GM19239 (cell line): ENCODE results near the gene APOL1.
"Not testable (repeated sequence)": the region's sequence is repeated elsewhere in the genome, so short reads cannot be mapped to it uniquely, and the experiment has no call there.

Source experiments
- DNase-seq: peaks from one replicate; pipeline ENCODE4 v3.0.0; 2011; ENCODE audit warnings: low spot score; ENCODE audit not compliant: insufficient read length
- FAIRE-seq: peaks from 2 replicates; lab custom pipeline; 2011; peaks lifted over from hg19 to GRCh38; lab: Jason Lieb, UNC

APOL1 gene

DNA sequence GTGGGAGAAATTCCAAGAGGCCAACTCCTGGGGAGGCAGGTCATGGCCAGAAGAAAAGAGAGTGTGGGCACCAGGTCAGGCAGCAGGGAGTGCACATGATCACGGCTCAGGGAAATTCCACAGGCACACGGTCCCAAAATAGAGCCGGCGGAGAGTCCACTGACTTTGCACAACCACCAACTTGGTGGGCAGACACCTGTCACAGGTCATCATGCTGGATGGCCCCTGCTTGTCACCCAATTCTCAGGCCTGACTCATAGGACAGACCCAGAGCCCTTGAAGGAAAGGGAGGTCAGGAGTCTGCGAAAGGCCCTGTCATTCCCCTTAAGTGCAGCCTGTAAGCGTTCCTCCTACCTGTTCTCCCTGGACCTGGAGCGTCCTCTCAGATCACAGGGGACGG lies 29.4 kb upstream of the APOL1 start:
- no peak for DNase-seq
- no peak for FAIRE-seq

DNA sequence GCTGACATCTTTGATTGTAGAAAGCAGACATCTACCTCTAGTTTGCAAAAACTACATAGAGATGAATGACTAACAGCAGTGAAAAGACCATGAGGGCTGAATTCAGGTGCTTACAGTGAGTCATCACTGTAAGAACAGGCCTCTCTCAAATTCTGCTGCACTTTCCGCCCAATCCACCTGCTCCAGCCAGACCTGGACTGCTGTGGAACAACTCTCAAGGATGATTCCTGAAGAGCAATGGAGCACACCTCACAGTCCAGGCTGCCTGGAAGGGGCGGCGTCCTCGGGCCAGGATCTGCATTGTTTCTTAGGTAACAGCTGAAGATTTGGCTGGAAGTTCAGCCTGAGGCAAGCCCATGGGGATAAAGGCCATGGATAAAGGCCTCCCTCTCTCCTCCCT lies 28.7 kb upstream of the APOL1 start:
- DNase-seq (no peak), FAIRE-seq (no peak)

DNA sequence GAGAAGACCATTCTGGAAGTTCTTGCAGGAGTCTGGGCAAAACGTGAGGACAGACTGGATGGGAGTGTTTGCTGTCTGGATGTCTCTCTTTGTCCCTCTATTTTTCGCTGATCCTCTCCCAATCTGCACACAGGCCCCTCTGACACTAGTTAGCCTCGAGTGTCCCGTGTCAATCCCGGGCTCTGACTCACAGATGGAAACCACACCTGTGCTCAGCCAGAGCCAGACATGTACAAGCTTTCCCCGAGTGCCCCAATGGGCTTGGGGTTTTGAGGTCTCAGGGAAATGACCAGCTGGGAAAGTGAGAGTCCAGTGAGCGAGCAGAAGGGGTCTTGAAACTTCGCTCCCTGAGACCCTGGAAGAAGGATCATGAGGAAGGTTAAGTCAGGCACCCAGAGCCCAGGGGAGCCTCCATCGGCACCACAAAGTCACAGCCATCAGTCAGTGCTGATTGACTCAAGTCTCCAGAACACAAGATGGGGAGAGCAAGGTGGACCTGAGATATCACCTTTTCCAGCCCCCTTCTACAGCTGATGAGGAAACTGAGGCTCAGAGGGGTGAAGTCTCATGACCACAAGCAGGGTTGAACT lies 27.5 kb upstream of the APOL1 start:
- no peak for DNase-seq

DNA sequence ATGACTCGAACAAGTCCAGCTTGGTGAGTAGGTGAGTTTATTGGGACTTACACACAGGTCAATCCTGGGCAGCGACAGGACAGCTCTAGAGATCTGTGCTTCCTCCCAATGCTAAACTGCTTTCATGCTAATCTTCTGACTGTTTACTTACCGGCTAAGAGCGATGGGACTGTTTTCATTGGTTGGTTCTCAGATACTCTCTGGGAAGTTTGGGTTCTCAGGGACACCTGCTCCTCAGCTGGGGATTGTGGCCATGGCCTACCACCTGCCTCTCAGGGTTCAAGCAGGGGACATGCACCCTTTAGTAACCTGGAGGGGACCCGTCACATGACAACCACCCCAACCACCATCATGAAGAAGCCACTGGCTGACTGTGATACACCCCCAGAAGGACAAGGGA lies 26.7 kb upstream of the APOL1 start:
- DNase-seq (no peak), FAIRE-seq (no peak)

More for the DNA sequence above, 27.5 kb upstream of the APOL1 start:
- FAIRE-seq = no peak

DNA sequence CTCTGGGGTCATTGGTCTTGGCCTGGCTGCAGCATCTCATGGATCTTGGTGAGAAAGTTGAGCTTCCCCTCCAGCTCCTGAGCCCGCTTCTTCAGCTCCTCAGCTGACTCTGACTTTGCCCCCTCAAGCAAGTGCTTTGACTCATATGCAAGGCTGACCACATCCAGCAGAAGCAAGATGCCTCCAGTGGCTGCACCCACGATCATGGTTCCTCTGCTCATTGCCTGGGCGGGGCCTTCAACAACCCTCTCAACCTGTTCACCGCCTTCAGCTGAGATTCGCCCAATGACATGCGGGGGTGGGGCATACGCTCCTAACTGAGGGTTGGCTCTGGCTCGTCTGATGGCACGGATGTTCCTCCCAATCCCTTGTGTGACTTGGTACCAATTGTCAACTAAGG lies 25.5 kb upstream of the APOL1 start:
- DNase-seq = no peak
- FAIRE-seq = no peak

DNA sequence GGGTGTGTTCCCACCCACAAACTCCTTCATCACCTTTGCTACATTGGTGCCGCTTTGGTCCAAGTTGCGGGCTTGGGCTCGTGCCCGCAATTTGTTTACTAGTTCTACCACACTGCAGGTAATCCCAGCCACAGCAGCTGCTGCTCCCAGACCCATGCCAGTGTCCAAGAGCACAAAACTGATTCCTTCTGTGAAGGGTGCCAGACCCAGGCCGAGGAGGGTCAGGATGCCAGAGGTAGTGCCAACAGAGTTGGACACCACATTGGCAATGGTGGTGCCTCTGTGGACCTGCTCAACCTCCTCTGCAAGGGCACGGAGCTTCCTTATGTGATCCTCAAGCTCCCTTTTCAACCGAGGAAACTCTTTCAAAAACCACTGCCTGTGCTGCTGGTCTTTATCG lies 25.1 kb upstream of the APOL1 start:
- DNase-seq (no peak), FAIRE-seq (no peak)

DNA sequence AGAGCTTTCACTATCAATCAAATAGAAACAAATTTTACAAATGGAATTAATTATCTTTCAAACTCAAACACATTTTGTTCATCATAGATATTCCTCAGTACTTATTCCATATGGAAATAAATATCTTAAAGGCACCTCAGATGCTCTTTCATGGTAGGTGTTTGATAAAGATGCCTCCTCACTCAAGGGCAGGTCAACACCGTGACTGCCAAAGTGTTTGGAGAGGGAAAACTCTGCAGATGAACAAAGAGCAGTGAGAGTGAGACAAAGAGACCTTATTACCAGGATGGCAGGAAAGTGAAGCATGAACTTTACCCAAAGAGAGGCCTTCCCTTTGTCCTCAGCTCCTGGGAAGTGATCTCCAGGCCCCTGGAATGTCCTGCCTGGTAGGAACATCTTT lies 24.6 kb upstream of the APOL1 start:
- not testable (repeated sequence) for DNase-seq, FAIRE-seq

DNA sequence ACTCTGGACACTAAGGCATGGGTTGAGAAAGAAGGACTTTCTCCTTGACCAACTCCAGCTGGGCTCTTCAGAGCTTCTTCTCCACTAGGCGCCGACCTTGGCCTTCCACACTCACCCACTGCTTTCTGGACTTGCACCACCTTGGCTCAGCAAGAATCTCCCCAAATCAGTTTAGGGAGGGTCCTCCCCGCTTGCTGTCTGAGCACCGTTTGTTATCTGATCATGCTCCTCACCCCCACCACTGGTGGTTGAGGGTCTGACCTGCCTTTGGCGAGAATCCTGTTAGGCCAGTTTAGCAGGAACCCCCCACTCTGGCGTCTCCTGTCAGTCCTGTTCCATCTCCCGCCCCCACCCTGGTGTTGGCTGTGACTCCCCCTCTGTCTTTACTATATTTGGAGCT lies 24.0 kb upstream of the APOL1 start:
- no peak for DNase-seq
- no peak for FAIRE-seq

DNA sequence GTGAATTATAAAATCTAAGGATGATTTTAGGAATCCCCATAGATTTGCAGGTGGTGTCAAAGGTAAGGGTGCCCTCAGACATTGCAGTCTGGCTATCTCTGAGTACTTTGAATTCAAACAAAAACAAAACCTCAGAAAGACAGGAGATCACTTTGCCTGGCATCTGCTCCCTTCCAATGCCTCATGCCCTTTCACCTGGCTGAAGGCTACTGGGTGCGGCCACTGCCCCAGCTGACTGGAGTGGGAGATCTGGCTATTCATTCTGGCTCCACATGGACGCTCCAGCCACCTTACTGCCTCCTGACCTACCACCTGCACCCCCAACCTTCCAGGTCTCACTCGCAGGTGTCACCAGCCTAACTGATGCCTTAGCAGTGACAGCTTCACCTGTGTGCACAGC lies 23.3 kb upstream of the APOL1 start:
- DNase-seq, FAIRE-seq: not testable (repeated sequence)

DNA sequence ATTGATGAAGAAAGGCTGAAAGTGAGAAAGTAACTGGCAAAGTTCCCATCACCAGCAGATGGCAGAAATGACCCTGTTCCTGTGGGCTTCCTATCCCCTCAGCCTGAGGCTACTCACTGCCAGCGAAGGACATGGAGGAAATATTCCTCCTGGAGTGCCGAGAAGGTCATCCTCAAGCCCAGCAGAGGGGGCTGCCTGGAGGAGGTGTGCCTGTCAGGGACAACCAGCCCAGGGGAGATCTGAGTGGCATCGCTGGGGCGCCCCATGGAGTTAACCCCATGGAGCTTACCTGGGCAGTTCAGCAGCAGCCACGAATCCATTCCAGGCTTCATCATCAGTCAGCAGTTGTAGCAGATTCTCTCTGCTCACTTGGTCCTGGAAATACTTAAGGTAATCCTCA lies 21.9 kb upstream of the APOL1 start:
- not testable (repeated sequence) for FAIRE-seq, DNase-seq

DNA sequence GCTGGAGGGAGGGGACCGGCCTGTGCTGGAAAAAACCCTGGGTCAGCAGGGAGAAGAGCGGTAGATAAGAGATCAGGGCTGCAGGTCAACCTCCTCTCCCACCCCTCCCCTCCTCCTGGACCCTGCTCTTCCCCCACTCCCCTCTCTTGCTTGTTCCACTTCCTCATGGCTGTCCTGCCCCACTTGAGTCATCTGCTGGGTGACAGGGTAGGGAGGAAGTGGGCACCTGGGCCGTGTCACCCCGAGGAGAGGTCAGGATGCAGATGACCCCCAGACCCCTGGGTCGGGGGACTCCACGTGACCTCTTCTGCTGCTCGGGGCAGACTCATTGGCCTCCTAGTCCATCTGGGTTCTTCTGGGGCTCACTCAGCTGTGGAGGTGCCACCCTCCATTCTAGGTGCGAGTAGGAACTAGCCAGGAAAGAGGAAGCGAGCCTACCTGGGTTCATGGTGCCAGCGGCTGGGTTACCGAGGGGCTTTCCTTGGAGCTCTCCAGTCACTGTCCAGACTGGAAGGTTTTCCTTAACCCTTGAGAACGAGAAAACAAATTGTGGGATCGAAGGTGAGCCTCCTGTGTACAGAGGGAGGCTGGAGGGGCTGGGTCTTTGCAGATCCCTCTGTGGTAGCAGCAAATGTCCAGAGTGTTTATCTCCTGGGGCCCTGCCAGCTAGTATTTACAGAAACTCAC lies 20.1 kb upstream of the APOL1 start:
- no peak for FAIRE-seq

DNA sequence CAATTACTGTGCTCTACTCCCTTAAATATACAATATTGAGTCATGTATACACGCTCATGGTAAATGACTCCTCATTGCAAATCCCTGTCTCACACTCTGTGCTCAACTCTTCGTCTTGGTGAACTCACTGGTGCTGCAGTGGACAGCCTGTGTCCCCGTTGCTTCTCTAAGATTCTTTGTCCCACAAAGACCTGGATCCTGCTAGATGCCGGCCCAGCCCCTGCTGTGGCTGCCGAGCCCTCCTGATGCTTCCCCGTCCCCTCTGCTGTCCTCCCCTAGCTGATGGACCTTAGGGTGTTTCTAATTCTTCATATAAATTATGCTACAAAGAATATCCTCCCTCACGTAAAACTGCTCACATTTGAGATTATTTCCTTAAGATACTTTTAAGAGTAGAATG lies 19.1 kb upstream of the APOL1 start:
- DNase-seq (no peak), FAIRE-seq (peak; percentile 44)

More for the DNA sequence above, 20.1 kb upstream of the APOL1 start:
- no peak for DNase-seq

DNA sequence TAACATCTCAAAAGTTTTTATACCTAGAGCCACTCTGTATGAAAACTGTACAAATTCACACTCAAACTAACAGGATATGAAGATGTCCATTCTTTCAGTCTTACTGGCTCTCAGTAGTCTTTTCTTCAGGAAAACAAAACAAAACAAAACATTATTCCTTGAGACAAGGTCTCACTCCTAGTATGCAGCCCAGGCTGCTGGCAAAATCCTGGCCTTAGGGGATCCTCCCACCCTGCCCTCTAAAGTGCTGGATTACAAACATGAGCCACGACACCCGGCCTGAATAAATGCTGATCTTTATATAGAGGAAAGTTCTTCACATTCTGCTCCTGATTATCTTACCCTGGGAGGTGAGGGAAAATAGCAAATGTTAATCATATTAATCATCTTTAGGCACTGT lies 18.7 kb upstream of the APOL1 start:
- DNase-seq (no peak), FAIRE-seq (no peak)

DNA sequence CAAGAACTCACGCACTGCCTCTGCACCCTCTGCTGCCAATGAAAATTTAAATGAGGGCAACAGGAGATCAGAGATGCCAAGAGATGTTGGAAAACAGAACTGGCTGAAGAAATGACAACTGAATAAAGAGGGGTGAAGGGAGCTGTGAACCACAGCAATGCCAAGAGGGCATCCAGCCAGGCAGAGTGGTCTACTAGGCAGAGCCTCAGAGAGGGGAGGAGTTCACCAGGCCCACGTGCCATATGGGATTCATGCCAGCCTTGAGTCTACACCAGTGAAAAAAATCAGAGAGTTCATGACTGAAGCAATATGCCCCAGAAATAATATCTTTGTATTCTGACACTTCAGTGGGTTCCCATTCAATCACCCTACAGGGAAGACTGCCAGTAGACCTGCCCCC lies 18.0 kb upstream of the APOL1 start:
- DNase-seq (no peak), FAIRE-seq (no peak)

DNA sequence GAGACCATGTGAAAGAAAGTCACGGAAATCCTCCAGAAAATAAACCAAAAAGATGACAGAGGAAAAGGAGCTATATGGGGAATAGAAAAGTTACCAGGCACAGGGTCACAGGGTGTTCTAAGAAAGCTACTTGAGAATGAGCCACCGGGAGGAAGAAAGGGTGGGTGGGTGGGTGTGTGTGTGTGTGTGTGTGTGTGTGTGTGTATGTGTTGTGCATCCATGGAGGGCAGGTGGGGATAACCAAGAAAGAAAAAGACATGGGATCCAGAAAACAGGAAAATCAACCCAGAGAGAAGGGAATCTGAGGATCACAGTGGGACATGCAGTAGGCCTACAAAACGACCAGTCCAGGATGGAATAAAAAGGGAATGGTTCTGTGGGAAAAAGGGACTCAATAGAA lies 17.3 kb upstream of the APOL1 start:
- DNase-seq (no peak), FAIRE-seq (peak; percentile 55)

DNA sequence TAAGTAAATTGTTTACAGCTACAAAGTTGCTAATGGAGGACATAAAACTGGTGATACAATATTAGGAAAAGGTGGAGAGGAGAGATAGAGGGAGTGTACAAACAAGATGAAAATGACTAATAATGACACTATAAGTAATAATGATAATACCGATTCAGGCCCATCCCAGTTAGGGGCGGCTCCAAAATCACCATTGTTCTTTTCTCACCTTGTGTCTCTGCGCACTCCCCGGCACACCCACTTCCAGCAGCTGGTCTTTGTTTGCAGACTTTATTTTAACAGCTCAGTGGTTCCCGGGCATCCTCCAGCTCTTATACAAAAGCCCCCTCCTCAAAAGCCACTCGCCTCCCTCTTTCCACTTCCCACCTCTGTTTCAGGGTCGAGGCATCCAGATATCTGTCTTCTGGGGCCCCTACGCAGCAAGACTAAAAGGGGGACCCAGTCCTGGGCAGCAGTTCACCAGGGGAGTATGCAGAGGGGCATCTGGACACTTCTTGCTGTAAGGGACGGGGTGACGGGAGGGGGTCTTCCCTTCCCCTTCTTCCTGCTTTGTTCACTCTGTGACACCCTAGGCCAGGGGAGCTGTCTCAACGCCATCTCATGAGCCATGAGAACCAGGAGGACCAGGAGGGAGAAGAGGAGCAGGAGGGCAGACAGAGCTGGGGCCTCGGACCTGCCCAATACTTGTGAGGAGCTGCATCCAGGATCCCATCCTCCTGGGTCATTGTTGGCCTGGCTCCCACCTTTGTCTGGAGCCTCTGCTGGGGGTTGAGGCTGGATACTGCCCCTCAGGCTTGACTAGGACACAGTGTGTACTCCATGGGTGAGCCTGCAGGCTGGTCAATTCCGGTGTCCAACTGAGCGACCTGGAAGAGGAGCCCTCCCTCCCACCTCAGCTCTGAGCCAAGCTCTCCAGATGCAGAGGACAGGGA lies 16.3 kb upstream of the APOL1 start:
- no peak for FAIRE-seq

DNA sequence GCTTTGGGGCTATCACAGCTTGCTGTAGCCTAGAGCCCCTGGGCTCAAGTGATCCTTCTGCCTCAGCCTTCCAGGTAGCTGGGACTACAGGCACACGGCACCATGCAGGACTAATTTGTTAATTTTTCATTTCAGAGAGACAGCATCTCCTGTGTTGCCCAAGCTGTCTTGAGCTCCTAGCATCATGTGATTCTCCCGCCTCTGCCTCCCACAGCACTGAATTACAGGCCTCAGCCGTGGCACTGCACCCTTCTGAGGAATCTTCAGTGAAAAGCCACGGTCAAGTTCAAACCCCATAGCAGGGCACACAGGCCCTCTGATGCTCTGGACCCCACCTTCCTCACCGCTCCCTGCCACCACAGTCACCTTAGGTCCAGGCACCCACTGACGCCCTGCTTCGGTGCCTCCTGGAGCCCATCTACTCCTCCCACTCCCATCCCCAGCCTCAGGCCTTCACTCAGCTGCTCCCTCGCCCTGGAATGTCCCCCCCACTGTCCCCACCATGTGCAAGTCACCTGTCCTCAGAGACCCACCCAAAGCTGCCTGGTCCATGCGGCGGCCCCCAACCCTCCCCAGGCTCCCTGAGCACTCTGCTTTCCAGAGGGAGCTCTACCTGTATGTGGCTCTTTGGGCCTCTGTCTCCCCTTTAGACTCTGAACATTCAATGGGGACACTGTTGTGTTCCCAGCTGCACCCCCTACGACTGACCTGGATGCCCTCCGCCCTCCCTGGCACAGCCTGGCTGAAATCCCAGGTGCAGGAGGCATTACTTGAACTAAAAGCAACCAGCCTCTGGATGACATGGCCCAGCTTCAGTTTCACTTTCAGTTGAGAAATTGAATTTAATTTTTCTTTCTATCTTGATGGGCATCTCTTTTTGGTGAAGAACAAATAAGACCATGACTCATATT lies 15.2 kb upstream of the APOL1 start:
- FAIRE-seq (peak; percentile 84), DNase-seq (peak; percentile 26)

More for the DNA sequence above, 16.3 kb upstream of the APOL1 start:
- DNase-seq = no peak

DNA sequence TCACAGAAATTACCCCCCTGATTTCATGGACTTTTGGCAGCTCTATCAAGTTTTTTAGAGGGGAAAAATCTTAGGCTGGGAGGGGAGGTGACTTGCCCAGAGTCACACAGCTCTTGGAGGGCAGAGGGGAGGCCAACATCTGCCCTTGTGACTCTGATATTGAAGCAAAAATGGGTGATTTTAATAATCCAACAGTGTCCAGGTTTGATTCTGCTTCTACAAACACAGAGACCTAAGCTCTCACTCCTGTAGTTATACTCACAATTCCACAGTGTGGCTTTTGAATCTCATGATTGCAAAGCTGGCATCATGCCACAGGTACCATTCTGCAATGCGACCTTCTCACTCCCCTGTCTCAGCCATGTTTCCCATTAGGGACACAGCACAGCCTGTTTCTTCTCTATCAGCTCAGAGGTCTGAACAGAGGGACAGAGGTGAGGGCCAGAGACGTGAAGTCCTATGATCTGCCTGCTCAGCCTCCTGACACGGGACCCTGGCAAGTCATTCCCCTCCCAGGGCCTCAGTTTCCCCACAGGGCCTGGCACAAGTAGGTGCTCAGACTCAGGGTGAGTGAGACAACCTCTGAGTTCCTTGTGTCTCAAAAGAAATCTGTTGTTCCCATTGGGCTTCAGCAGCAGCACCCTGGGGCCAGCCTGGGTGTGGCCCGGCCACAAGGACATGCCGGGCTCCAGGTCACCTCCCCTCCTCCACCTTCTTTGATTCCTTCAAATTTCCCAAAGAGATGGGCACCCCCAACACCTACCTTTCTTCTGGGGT lies 14.4 kb upstream of the APOL1 start:
- no peak for DNase-seq
- peak; percentile 76 for FAIRE-seq

DNA sequence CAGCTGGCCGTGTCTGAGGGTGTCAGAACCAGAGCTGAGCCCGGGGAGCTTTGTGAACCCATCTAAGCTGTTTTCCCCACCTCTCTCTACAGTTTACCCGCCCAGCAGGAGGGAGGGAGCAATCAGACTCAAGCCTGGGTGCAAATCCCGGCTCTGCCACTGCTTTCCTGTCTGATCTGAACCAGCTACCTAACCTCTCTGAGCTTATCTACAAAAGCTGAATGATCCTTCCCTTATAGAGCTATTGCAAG lies 13.9 kb upstream of the APOL1 start:
- FAIRE-seq (no peak), DNase-seq (no peak)
